Hindlimb muscle (tissue), 1 donor: ENCODE results near the gene NAA60. TPM values are rescaled to one million over a fixed set of nuclear protein-coding genes. Genes with fewer than 3 reads are reported as not detected.
"Not testable (repeated sequence)": the region's sequence is repeated elsewhere in the genome, so short reads cannot be mapped to it uniquely, and the experiment has no call there.

Source experiments
- DNase-seq: peaks from one replicate; pipeline ENCODE4 v3.0.0-alpha.2; 2013
- polyA plus RNA-seq: library from polyadenylated mRNA; unstranded; fragments of 120-200 nt; gene quantifications from one replicate; pipeline ENCODE4 v1.2.1, GENCODE V29; 2013; ENCODE audit not compliant: insufficient read length

NAA60 gene
- polyA plus RNA-seq, 1 donor, result 33.2 TPM

DNA sequence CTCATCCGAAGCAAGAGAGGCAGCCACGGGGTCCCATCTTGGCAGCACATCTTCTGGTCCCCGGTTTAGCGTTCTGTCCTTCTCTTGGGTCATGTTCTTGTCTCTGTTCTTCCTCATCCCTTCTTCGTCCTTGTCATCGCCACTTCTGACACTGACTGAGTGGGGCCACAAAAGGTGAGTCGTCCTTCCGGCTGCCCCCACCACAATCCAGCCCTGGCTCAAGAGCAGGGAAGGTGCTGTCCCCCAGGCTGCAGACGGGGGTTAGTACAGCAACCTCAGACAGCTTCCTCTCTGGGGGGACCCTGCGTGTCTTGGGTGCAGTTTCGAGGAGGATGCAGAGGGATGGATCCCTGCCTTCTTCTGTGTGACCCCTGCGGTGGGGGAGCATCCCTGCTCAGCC is 21.8 kb downstream of the NAA60 start:
- DNase-seq, result no peak

- no peak for DNase-seq
Observed at GRCh38 chr16:3465911-3466584, 22.6 kb downstream of the NAA60 start.

DNA sequence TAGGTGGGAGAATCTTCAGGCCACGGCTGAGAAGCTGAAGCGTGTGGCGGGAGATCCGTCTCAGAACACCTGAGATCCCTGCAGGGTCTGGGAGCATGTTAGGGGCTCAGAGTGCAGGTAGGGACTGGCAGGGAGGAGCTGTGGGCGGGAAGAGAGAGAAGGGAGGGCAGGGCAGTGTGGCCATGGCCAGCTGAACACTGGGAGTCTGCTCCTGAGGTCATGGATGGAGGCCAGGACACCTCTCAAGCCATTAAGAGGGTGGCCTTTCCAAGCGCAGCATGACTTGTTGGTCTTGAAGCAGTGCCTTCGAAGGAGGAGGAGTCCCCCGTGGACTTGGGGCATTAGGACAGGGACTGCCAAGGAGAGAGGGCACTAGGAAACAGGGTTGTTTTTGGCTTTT is 23.7 kb downstream of the NAA60 start:
- no peak for DNase-seq

- no peak for DNase-seq
Observed at GRCh38 chr16:3467921-3468320, 24.4 kb downstream of the NAA60 start.

- DNase-seq, result no peak
Observed at GRCh38 chr16:3468501-3468900, 25.0 kb downstream of the NAA60 start.

- DNase-seq, result no peak
Observed at GRCh38 chr16:3469736-3470135, 26.3 kb downstream of the NAA60 start.

GRCh38 chr16:3470723-3471122 is 27.2 kb downstream of the NAA60 start:
- DNase-seq, result no peak

GRCh38 chr16:3471518-3472176 is 28.2 kb downstream of the NAA60 start:
- no peak for DNase-seq

- DNase-seq, result no peak
Observed at GRCh38 chr16:3472878-3473595, 29.6 kb downstream of the NAA60 start.

- DNase-seq, result not testable (repeated sequence)
Observed at GRCh38 chr16:3473596-3473943, 30.1 kb downstream of the NAA60 start.

DNA sequence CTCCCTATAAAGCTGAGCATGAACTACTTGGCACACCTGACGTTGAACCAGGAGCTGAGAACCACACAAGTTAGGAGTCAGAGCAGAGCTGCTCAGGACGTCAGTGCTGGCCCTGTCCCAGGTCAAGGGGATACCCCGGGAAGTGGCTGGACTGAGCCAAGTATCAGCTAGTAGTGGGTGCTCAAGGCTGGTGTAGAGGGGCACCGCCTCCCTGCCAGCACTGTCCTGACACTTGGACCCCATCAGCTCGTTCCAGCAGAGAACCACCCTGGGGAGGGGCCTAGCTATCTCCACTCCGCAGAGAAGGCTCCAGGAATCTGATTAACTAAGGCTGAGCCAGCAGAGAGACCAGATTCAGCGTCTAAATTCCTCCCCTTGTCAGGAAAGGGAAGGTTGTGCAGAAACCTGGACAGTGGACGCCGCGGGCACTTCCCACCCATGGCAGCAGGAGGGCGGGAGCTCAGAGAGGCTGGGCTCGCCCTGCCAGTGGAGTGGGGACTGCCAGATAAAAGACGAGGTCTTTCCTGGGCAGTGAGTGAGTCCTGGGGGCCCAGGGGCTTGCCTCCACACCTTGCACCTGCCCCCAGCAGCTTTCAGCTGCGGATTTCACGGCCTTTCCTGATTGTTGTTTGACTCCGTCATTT is 30.8 kb downstream of the NAA60 start:
- no peak for DNase-seq

GRCh38 chr16:3474870-3475269 is 31.4 kb downstream of the NAA60 start:
- DNase-seq, result not testable (repeated sequence)

DNA sequence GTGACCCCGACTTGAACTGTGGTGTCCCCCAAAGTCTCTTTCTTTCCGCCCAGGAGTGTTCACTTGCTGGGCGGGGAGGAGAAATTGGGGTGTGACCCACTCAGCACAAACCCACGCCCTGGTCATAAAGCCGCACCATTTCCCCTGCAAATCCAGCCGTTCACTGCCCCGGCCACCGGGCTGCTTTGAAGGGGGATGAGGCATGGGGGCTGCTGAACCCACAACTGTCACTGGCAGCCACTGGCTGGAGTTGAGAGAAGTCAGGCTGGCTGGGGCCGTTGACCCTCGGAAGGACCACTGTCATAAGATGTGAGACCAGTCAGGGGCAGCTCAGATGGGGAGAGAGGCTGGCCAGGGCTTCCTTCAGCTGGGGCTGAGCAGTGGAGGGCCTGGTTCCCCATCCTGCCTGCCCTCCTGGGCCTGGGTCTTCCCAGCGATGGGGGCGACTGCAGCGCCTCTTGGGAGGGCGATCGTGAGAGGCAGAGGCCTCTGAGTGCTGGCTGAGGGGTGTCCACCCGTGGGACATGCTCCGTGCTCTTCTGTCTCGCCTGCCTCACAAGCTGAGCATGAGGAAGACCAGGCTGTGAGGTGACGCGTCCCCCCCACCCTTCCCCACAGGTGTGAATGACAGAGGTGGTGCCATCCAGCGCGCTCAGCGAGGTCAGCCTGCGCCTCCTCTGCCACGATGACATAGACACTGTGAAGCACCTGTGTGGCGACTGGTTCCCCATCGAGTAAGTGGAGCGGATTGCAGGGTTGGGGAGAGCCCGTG is 32.3 kb downstream of the NAA60 start:
- no peak for DNase-seq

- DNase-seq, result no peak
Observed at GRCh38 chr16:3476409-3476808, 32.9 kb downstream of the NAA60 start.

DNA sequence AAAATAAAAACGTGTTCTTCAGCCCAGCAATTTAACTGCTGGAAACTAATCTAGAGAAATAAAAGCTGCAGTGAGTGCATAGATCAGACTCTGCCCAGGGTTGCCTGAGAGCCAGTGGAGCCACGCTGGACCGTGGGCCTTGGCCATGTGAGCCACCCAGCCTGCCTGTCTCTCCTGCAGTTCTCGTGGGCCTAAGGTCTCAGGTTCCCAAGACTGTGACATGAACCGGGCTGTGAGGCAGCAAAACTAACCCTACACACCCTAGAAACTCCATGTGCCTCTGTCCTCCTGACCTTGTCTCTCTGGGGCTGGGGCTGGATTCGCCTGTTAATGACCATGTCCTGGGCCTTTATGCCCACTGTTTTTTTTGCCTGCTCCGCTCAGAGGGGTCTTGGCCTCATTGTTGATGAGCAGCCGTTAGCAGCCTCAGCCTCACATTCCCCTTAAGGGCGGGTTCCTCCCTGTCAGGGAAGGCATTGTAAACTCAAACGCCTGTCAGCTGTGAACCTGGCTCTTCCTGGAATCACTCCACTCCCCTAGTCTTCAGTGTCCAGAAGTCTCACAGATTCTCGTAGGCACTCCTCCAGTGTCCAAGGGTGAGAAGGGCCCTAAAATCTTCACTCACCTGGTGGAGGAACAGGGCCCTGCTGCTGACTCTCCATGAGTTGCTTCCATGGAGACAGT is 34.9 kb downstream of the NAA60 start:
- DNase-seq, result no peak

DNA sequence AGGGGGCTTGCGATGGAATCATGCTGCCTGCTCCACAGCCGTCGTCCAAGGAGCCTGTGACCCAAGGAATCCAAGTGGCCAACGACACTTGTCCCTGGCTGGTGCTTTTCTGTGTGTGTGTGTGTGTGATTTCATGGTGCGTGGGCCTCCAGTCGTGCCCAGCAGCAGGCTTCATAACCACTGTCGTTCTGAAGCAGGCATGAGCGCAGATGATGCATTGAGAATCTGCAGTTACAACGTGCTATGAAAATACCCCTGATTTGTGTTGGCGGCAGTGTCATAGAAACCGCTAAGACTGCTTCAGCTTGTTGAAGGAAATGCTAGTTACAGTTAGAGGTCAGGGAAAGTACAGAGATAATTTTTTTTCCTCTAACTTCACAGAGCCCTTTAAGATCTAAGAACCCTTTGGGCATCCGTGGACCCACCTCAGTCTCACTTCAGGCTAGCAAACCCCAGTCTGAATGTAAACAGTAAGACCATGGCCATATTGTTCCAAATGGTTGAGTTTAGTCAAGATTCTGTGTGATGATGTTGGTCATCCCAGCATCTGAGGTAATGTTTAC is 36.3 kb downstream of the NAA60 start:
- no peak for DNase-seq

DNA sequence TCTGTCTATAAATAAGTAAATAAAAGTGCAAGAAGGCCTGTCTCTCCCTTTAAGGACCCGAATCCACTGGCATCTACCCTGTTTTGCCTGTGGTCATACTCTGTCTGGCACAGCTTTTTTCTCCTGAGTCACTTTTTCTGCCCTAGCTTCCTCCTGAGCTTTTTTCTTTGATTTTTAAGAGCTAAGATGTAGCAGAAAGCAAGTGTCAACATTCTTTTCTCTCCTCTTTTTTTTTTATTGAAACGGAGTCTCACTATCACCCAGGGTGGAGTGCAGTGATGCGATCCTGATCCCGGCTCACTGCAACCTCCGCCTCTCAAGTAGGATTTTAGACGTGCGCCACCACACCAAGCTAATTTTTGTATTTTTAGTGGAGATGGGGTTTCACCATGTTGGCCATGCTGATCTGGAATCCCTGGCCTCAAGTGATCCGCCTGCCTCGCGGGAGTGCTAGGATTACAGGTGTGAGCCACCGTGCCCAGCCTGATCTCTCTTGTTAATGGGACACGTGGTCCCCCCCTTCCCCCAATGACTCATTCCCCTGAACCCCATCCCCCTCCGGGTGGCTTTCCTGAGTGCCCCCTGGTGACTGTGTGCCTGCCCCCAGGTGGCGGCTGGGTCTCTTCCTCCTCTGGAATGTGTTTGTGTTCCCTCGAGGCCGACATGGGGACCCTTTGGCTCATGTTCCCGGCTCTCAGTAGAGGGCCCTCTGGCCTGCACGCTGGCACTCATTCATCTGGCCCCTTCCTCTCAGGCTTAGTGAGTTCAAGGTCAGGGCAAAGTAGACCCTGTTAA is 37.6 kb downstream of the NAA60 start:
- no peak for DNase-seq

DNA sequence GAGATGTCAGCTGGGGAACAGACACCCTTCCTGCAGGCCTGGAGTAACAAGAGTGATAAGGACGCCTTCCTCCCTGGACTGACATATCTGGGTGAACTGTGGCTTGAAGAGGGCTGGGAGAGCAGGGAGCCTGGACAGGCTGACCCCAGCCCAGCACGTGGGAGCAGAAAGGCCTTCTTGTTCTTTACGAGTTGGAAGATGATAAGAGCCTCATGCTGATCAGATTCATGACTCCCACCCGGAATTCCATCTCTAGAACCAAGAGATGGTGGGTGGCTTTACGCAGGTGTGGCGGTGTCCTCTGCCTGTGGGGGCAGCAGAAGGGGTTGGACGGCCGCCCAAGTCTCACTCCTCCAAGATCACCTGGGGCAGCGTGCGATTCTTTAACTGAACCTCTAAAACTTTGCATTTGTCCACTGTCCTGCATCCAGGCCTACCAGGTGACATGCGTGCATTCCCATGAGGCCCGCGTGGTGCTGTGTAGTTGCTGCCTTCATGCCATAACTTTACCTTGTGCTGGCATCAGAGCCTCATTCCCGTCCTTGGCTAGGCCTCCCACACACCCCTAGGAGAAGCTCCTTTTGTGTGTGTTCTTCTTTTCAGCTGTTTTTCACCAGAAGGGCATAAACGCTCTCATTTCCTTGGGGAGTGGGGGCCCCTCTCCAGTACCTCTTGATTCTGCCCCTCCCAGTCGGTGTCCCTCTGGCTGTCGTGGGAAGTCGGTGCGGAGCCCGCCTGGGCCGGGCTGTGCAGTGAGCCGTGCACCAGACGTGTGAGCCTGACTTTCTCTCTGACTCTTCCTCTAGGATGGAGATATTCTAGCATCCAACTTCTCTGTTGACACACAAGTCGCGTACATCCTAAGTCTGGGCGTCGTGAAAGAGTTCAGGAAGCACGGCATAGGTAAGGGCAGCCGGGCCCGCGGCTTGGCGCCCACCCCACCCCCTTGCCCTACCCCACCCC is 38.5 kb downstream of the NAA60 start:
- DNase-seq, result no peak

GRCh38 chr16:3482659-3483241 is 39.3 kb downstream of the NAA60 start:
- no peak for DNase-seq
